Esophagus muscularis mucosa (tissue), 3 donors: ENCODE results near the gene SOX21.

Experiments used
- POLR2A ChIP-seq: fragments of 450-650 bp; IDR thresholded peaks from one replicate; pipeline ENCODE4 v1.6.1; 2017; ENCODE audit warnings: antibody characterized with exemption, moderate library complexity, mild to moderate bottlenecking, low read depth
- POLR2AphosphoS5 ChIP-seq, 2 donors: sonication (generic); formaldehyde crosslinking; IDR thresholded peaks; one replicate each; pipeline ENCODE4 v1.6.1; 2017; ENCODE audit warnings: antibody characterized with exemption in 2 of 2
- TF ChIP-seq, protein P1 (sequence below), 3 experiments: fragments of 200-600 bp in 2 of 3; fragments of 450-650 bp in 1 of 3; sonication (generic) in 2 of 3; IDR thresholded peaks; one replicate each; pipeline ENCODE4 v1.5.1; 2017 to 2019; ENCODE audit warnings: antibody characterized with exemption in 3 of 3, mild to moderate bottlenecking in 2 of 3, moderate library complexity in 1 of 3

DNA sequence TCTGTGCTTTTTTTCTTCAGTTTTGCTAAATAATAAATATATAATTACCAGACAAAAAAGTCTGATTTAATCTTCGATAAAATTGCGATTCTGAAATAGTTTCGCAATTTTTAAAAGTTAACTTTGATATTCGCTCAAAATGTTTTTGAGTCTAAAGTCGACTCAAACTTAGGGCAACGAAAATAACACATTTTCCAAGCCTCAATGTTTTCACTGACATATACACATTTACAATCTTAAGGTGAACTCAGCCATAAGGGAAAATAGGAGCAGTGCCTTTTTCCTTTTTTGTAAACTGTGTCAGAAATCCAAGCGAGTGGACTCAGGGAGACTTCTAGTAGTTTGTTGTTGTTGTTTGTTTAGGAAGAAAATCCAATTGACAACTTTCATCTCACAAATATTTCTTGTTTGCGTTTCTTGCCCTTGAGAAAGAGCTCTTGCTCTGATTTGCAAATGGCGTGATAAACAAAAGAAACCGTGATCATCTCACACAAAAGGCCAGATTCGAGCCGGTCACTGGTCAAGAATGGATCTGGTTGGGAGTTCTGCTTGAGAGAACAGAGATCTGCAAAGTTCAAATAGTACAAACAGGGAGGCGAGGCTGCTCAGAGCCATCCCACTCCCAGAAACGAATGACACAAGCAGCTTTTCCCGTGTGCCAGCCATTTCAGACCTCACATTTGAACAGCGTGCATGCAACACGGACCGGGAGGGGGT, 2.1 kb downstream of the SOX21 start:
- no peak for TF ChIP-seq POLR2A
- TF ChIP-seq, protein P1, sequence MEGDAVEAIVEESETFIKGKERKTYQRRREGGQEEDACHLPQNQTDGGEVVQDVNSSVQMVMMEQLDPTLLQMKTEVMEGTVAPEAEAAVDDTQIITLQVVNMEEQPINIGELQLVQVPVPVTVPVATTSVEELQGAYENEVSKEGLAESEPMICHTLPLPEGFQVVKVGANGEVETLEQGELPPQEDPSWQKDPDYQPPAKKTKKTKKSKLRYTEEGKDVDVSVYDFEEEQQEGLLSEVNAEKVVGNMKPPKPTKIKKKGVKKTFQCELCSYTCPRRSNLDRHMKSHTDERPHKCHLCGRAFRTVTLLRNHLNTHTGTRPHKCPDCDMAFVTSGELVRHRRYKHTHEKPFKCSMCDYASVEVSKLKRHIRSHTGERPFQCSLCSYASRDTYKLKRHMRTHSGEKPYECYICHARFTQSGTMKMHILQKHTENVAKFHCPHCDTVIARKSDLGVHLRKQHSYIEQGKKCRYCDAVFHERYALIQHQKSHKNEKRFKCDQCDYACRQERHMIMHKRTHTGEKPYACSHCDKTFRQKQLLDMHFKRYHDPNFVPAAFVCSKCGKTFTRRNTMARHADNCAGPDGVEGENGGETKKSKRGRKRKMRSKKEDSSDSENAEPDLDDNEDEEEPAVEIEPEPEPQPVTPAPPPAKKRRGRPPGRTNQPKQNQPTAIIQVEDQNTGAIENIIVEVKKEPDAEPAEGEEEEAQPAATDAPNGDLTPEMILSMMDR (IDR thresholded peaks at IDR 0.05): no peak
- TF ChIP-seq POLR2AphosphoS5 (IDR thresholded peaks at IDR 0.05): no peak
